ENCODE measurements around the gene IL1F10.

GRCh38 chr2:113069676-113070605 lies 2.2 kb downstream of the IL1F10 start:
- TF ChIP-seq POLR2A (IDR thresholded peaks at IDR 0.05; ENCODE audit: low read depth, low read length) (no peak), CTCF (IDR thresholded peaks at IDR 0.05; ENCODE audit: extremely low read depth in 1 of 2, insufficient read depth in 1 of 2, low read depth in 1 of 2, low read length in 2 of 2) (no peak), EZH2 (IDR thresholded peaks at IDR 0.05; ENCODE audit: borderline replicate concordance, low read depth, low read length, severe bottlenecking) (no peak), MAX (IDR thresholded peaks at IDR 0.05; ENCODE audit: insufficient read depth, insufficient read length) (no peak)

All from endothelial cell of umbilical vein (primary cell).